ENCODE data around the gene NHP2.

The NHP2 gene

DNA sequence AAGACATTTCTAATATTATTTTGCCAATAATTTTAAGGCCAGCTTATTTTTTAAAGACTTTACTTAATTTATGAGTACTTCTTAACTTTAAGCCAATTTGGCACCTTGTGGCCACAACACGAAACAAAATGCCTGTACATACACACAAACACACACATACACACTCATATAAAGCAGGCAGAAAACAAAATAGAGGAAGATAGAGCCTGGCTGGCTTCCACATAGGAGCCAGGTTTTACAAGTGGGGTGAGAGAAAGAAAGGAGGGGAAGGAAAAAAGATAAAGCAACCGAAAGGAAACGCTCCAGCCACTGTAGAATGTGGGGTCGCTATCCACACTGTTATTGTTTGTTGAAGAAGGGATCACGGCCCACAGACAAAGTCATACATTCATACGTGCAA is 23.1 kb upstream of the NHP2 start:
- no peak for DNase-seq (ENCODE audit: low read depth in 2 of 2)

DNA sequence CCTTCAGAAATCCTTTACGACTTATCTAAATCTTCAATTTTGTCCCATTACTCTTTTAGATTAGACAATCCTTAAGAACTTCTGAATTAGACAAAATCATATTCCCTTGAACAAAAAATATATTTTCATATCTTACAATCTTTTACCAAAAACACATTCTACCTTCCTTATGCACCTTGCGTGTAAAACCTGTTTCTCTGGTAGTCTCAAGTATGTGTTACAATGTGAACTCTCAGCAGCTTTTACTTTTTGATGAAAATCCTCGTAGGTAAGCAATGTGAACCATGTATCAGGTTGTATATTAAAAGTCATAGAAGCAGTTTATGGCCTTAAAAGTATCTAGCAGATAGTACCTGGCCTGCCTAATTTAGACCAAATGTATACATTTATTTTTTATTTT is 20.8 kb upstream of the NHP2 start:
- no peak for DNase-seq (ENCODE audit: low read depth in 2 of 2)

DNA sequence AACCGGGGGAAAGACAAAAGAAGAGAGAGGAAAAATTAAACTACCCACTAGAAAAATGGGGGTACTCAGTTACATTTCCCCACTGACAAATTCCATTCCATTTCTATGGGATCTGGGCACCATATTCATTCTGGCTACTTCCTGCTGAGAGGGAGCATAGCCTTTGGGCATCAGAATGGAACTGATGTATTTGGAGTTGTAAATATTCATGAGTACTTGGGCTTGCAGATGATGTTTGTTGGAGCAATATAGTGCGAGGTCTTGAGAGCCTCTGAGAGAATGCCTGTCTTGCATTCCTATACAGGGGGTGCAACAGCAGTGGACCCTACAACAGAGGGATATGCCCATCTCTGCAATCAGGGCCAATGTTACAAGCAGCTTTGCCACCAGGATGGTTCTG is 16.8 kb upstream of the NHP2 start:
- DNase-seq (ENCODE audit: low read depth in 2 of 2) = no peak

DNA sequence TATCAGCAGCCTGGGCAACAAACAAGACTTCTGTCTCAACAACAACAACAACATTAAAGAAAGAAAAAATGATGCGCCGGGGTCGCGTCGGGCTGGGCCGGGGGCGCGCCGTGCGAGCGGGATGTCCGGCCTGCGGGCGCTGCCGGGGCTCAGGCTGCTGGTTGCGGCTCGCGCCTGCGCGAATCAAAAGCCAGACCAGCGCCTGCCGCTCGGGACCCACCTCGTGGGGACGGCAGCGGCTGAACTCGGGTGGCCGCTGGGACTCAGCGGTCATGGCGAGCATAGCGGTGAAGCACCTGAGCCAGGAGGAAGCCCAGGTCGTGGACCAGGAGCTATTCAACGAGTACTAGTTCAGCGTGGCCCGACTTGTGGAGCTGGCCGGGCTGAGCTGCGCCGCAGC is 11.9 kb upstream of the NHP2 start:
- DNase-seq (ENCODE audit: low read depth in 2 of 2) = no peak

DNA sequence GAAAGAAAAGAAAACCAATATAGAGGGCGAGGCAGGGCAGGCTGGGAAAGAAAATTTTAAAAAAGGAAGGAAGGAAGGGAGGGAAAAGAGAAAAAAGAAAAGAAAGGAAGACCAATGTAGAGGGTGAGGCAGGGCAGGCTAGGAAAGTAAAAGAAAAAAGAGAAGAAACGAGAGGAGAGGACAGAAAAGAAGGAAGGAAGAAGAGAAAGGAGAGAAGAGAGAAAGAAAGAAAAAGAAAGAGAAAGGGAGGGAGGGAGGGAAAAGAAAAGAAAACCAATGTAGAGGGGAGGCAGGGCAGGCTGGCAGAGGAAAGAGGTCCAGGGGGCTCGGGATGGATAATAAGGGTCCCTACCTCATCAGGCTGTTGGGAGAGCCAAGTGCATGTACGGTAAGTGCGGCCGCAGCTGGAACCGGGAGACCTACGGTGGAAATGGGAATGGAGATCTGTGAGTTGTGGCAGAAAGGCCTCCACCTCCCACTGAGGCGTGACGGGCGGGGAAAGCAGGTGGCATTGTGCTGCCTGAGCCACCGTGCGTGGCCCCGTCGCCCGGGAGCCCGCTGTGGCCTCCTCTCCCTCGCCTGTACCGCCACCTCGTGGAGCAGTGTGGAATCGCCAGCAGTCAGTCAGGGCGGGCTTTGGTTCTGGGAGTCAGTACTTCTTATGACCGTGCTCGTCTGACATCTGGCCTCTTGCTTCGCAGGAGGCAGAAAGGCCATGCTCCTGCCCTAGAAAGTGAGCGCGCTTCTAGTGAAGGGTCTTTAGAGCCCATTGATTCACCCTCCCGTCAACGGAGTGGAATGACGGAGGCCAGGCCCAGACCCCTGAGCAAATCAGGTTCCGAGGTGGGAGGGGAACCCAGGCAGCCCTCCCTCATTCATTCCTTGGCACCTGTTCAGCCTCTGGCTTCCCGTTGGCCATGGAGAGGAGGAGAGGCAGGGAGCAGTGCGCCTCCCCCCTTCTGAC is 10.4 kb upstream of the NHP2 start:
- DNase-seq (ENCODE audit: low read depth in 2 of 2) = peak; percentile 89 to 93

DNA sequence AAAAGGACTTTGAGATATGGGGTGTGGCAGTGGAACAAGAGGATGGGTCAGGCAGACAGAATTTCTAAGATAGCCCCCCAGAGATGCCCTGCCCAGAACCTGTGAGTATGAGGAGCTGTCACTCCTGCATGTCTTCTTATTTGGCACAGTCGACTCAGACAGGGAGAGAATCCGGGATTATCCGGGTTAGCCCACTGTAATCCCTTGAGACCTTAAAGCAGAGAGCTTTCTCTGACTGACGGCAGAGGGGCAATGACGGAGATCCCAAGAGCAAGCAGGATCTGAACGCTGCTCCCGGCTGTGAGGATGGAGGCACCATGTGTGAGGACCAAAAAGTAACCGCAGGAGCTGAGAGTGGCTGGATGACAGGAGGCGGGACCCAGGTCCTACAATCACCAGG is 8.8 kb upstream of the NHP2 start:
- DNase-seq (ENCODE audit: low read depth in 2 of 2) = no peak

DNA sequence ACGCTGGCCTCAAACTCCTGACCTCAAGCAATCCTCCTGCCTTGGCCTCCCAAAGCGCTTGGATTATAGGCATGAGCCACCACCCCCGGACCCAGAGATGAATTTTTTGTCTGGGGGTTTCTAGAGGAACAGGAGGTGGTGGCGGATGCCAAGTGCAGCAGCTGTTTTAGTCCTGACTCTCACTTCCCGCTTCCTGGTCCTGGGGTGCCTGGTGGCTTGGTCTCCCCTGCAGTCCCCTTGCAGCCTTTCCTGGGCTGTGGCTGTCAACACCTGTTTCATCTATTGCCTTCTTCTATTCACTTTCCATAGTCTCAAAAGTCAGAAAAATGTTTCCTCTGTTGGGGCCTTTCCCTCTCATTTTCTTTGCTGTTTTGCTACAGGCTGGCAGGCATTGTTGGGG is 6.5 kb upstream of the NHP2 start:
- no peak for DNase-seq (ENCODE audit: low read depth in 2 of 2)

DNA sequence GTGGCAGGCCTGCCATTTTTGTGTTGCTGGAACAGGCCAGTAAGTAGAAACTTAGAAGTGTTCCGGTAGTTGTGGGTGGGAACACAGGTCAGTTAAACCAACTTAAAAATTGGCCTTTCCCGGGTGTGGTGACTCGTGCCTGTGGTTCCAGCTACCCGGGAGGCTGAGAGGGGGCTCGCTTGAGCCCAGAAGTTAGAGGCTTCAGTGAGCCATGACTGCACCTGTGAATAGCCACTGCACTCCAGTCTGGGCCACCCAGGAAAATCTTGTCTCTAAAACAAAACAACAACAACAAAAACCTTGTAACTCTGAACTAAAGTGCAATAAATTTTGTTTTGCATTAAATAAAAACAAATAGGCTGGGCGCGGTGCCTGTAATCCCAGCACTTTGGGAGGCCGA is 1.4 kb upstream of the NHP2 start:
- no peak for DNase-seq (ENCODE audit: low read depth in 2 of 2)

DNA sequence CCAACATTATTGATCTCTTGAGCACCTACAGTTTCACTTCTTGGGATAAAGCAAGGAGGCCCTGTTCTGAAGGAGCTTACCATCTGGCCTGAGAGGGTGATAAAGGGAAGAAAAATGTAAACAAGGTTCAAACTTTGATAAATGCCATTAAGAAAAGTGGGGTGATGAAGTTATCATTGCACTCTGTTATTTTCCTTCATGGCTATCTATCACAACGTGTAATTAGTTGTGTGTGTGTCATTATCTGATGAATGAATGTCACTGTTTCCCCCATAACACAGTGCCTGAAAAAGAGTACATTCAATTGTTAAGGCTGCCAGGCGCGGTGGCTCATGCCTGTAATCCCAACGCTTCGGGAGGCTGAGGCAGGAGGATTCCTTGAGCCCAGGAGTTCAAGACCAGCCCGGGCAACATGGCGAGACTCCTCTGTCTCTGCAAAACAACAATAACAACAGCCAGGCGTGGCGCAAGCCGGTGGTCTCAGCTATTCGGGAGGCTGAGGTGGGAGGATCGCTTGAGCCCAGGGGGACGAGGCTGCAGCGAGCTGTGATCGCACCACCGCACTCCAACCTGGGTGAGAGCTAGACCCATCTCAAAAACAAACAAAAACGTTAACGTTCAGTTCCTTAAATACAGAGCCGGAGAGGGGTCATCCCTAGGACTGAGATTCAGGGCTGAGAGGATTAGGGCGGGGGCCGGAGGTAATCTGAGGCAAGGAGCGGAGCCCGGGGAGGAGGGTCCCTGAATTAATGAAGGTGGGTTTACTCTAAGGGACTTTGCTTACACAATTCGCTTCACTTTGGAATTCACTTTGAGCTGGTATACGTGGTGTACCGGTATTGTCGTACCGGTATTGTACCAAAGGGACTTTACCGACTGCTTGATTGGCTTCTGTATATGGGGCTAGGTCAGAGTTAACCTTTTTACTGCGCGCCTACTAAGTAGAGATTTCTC is 917 bp downstream of the NHP2 start:
- DNase-seq (ENCODE audit: low read depth in 2 of 2) = no peak

DNA sequence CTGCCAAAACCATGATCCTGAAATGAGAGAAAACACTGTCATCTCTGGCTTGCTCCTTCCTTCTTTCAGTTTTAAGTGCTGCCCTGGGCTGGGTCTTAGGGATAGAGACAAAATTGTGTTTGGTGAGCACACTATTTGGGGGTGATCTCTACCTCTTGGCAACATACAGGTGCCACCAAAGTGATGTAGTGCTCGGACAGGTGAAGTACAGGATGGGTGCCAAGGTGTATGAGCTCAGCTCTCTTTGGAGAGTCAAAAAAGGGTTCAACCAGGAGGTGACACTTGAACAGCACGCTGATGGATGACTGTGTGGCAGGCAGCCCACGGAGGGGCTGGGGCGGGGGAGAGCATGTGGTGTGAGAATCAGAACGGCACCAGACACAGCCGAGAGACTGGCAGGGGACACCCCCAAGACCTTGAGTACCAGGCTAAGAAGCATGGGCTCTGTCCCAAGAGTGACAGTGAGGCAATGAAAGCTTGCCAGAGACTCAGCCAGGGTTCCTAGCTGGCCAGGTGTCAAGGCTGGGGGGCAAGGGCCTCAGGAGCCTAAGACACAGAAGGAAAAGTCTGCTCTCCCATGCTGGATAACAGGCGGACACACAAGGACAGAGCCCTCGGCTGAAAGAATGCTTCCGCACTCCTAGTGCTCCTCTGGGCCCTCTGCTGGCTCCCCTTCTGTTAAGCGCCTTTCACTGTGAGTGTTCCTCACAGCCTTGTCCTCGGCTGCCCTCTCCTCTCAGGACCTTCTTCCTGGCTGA is 2.5 kb downstream of the NHP2 start:
- DNase-seq (ENCODE audit: low read depth in 2 of 2) = no peak

DNA sequence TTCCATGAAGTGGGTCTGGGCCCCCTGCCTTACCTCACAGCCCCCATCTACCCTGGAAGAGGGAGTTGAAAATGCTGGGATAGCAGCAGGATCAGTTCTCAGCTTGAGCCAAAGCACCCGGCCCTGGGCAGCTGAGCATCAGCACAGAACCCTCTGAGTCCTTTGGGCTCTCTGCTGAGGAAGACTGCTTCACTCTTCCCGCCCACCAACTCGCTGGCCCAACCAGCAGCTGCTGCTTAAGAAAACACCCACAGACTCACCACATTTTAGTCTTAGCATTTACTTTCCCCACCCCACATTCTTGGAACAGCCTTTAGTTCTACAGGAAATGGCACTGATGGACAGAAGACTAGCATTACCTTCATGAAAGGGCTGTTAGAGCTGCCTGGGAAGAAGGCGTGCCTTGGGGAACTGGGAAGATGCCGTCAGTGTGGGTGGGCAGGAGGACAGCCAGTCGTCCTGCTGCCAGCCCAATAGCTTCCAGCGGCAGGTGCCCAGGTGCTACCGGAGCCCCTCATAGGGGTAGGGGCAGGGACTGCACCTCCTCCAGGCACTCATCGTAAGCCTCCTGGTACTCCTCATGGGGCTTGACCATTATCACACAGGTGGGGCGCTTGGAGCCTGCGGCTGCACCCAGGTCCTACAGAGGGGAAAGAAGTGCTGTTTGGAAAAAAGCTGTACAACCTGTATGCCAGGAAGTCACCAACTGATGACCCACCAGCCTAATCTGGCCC is 4.3 kb downstream of the NHP2 start:
- no peak for DNase-seq (ENCODE audit: low read depth in 2 of 2)

DNA sequence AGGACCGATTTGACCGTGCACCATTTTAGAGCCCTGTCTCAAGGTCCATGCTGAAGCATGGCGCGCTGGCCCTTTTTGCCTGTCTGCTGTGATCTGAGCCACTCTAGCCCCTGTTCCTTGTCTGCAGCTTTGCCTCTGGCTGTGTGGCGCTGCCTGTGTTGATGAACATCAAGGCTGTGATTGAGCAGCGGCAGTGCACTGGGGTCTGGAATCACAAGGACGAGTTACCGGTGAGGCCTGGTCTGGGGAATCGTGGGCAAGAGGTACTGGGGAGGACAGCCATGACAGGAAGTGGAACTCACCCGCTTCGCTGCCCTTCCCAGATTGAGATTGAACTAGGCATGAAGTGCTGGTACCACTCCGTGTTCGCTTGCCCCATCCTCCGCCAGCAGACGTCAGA is 6.3 kb downstream of the NHP2 start:
- DNase-seq (ENCODE audit: low read depth in 2 of 2) = no peak

DNA sequence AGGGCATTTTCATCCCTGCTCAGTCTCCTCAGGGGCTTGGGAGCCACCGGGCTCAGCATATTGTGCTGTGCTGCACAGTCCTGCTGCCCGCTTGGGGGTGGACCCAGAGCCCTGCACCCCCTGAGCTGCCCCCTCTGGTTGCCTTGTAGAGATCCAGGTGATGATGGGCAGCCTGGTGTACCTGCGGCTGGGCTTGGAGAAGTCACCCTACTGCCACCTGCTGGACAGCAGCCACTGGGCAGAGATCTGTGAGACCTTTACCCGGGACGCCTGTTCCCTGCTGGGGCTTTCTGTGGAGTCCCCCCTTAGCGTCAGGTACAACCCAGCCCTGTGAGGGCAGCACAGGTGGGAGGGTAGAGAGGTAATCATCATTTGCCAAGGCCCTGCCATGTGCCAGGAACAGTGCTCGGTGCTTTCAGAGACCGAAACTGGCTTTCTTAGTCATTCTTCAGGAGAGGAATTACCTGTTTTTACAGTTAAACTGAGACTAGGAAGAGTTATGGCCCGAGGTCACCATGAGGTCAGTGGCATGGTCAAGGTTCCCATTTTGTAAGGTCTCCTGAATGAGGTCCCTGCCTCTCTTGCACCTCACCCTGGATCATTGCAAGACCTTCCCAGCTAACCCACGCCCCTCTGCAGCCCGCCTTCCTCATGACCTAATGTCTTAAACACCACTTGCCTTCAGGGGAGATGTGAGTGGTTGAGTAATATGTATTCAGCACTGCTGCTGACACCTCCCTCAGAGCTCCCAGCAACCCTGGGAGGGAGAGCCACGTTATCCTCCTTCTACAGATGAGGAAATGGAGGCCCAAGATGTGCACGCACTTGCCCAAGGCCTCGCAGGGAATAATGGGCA is 7.5 kb downstream of the NHP2 start:
- peak; percentile 52 to 58 for DNase-seq (ENCODE audit: low read depth in 2 of 2)

DNA sequence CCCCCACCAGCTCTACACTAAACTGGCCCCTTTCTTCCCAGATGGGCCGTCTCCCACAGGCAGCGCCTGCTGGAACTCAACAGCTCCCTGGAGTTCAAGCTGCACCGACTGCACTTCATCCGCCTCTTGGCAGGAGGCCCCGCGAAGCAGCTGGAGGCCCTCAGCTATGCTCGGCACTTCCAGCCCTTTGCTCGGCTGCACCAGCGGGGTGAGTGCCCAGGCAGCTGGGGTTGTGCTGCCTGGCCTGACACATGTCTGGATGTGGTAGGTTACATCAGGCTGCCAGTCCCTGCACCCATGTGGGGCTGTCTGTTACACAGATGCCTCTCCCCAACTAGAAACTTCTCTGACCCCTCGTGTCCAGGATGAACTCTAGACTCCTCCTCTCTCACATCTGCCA is 9.8 kb downstream of the NHP2 start:
- DNase-seq (ENCODE audit: low read depth in 2 of 2) = no peak

DNA sequence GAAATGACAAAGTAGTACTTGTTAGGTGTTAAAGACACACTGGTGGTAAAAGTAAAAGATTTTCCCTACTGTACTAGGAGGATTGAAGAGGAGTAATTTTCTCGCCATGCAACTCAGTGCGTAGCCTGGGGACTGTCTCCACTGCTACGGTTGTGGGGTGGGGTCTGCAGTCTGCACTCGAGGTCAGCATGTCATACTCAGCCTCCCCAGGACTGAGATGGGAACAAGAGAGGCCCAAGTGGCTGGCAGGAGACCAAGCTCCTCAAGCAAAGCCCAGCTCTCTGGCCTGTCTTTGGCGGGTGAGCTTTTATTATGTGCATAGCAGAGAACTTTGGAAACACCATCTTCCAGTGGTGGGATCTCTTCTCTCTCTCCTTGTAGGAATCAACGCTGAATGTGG is 10.4 kb downstream of the NHP2 start:
- DNase-seq (ENCODE audit: low read depth in 2 of 2) = no peak

DNA sequence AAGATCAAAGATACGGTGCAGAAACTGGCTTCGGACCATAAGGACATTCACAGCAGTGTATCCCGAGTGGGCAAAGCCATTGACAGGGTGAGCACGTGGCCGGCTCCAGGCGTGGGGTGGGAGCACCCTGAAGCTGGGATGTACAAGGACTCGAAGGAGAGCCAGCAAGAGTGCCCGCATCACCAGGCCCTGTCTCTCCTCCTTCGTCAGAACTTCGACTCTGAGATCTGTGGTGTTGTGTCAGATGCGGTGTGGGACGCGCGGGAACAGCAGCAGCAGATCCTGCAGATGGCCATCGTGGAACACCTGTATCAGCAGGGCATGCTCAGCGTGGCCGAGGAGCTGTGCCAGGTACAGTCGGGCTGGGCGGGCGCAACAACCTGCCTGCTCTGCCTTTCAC is 11.0 kb downstream of the NHP2 start:
- no peak for DNase-seq (ENCODE audit: low read depth in 2 of 2)

DNA sequence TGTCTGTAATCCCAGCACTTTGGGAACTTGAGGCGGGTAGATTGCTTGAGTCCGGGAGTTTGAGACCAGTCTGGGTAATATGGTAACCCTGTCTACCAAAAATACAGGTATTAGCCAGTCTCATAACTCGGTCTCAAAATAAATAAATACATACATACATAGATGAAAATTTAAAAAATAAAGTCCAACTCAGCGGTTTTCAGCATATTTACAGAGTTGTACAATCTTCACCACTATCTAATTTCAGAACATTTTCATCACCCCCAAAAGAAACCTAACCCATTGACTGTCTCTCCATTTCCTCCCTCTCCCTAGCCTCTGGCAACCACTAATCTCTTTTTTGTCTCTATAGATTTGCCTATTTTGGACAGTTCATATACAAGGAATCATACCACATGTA is 12.1 kb downstream of the NHP2 start:
- no peak for DNase-seq (ENCODE audit: low read depth in 2 of 2)

DNA sequence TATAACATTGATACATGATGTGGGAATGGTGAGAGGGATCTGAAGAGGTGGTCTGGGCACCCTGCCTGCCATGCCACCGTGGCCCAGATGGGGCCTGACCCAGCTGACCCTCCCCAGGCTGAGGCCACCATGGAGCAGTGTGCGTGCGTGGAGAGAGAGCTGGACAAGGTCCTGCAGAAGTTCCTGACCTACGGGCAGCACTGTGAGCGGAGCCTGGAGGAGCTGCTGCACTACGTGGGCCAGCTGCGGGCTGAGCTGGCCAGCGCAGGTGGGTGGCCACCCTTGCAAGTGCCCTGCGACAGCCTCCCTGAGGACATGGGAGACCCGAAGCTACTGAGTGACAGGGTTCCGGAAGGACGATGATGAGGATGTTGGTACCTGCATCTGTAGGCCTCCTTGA is 15.7 kb downstream of the NHP2 start:
- DNase-seq (ENCODE audit: low read depth in 2 of 2) = no peak

DNA sequence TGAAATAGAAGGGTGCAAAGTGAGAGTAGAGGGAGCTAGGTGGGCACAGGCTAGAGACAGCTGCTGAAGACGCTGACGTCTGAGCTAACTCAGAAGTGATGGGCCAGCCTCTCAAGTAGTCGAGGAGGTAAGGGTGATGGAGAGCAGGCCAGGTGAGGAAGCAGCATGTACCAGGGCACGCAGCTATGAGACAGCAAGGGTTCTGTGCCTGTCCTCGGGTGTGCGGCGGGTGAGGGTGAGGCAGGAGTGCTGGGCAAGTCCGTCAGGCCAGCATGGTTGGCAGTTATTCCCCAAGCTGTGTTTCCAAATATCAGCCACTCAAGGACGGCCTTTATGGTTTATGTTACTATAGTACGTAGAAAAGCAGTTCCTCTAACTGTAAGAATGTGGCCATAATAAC is 16.7 kb downstream of the NHP2 start:
- DNase-seq (ENCODE audit: low read depth in 2 of 2) = no peak

DNA sequence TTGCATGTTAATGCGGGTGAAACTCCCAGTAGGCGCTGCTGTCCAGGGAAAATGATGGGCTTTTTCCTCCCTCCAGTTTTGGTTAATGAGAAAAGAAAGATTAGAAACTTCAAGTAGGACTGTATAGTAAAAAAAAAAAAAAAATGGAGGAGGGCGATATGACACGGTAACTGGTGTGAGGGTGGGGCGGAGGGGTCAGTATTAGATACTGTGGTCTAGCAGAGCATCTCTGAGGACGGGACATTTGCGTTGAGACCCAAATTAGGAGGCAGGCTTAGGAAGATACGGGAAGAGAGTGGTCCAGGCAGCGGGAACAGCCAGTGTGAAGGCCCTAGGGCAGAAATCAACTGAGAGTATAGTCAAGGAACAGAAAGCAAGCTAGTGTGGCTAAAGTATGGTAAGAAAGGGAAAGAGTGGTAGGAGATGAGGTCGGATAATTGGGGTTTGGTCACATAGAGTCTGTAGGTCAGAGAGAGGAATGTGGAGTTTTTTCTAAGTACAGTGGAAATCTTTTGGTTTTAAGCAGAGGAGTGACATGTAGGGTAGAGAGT is 22.2 kb downstream of the NHP2 start:
- no peak for DNase-seq (ENCODE audit: low read depth in 2 of 2)

All from activated CD4-positive, alpha-beta T cell treated with anti-CD3 and anti-CD28 coated beads for 24 hours (primary cell).